ENCODE results near the gene KRTAP5-3. TPM values are rescaled to one million over a fixed set of nuclear protein-coding genes. Genes with fewer than 3 reads are reported as not detected.

Gene KRTAP5-3
- total RNA-seq, 1 donor from 2014 or later, result not detected

DNA sequence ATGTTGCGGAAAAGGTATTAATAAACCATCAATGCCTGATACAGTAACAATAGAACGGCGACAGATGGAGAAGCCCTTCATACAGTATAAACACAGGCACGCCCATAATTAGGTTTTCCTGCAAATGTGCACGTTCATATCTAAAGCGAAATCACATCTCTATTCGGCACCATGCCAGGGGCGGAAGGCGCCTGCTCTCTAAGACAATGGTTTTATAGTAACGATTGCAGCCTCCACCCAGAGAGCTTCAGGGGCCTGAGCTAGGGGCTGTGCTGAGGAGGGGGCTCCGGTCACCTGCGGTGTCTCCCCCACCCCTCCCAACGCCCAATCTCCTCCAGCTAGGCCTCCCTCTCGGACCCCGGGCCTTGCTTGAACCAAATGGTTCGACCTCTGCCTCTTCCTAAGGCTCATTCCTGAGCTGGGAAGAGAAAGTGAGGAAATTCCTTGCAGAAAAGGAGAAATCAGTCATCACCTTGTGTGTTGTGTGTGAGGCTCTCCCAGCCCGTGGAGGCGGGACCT lies 30.9 kb upstream of the KRTAP5-3 start:
- TF ChIP-seq, protein P1, sequence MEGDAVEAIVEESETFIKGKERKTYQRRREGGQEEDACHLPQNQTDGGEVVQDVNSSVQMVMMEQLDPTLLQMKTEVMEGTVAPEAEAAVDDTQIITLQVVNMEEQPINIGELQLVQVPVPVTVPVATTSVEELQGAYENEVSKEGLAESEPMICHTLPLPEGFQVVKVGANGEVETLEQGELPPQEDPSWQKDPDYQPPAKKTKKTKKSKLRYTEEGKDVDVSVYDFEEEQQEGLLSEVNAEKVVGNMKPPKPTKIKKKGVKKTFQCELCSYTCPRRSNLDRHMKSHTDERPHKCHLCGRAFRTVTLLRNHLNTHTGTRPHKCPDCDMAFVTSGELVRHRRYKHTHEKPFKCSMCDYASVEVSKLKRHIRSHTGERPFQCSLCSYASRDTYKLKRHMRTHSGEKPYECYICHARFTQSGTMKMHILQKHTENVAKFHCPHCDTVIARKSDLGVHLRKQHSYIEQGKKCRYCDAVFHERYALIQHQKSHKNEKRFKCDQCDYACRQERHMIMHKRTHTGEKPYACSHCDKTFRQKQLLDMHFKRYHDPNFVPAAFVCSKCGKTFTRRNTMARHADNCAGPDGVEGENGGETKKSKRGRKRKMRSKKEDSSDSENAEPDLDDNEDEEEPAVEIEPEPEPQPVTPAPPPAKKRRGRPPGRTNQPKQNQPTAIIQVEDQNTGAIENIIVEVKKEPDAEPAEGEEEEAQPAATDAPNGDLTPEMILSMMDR (IDR thresholded peaks at IDR 0.05), result no peak
- TF ChIP-seq EZH2 (IDR thresholded peaks at IDR 0.05) (no peak), EZH2phosphoT487 (IDR thresholded peaks at IDR 0.05) (no peak)
- Mint-ChIP-seq H3K27me3 (ENCODE audit: insufficient read depth, low read depth) (peaks cover 9% of the 10 kb centered on the region), H3K36me3 (no peaks in the 10 kb centered on the region), H3K9me3 (no peaks in the 10 kb centered on the region), H3K4me3 (no peak overlapping the region), H3K27ac (no peak overlapping the region), H3K4me1 (peaks cover 7% of the 10 kb centered on the region)
- DNase-seq (ENCODE audit: low spot score), result no peak
- Histone ChIP-seq H2AFZ (replicated peaks) (no peak overlapping the region), H3K9me3 (ENCODE audit: low read depth) (no peaks in the 10 kb centered on the region), H3K79me2 (ENCODE audit: low read depth) (no peaks in the 10 kb centered on the region), H3K27ac (no peak overlapping the region), H3K4me1 (no peaks in the 10 kb centered on the region), H3K4me2 (no peak overlapping the region), H4K20me1 (ENCODE audit: low read depth) (no peaks in the 10 kb centered on the region), H3K36me3 (no peaks in the 10 kb centered on the region), H3K4me3 (no peak overlapping the region), H3K27me3 (peaks cover 4% of the 10 kb centered on the region), H3K9ac (no peak overlapping the region), H3F3A (ENCODE audit: low read depth) (no peaks in the 10 kb centered on the region)

DNA sequence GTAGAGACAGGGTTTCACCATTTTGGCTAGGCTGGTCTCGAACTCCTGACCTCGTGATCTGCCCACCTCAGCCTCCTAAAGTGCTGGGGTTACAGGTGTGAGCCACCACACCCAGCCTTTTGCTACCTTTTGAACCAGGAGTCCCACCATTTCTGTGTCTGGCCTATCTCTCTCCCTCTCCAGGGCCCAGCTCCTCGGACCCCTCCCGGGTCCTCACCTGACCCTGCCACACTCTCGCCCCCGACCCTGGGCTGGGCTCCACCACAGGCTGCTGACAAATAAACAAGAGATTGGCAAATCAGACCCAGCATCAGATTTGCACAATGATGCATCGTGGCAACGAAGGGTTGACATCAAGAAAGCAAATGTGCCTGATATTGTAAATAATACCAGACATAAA lies 30.1 kb upstream of the KRTAP5-3 start:
- no peak overlapping the region for H3K27ac ChIP-seq
- no peak overlapping the region for H3K9ac ChIP-seq
- H3K27me3 ChIP-seq, result peaks cover 4% of the 10 kb centered on the region
- no peaks in the 10 kb centered on the region for H3K79me2 ChIP-seq (ENCODE audit: low read depth)
- no peaks in the 10 kb centered on the region for H3K9me3 Mint-ChIP-seq
- TF ChIP-seq EZH2phosphoT487 (IDR thresholded peaks at IDR 0.05), result no peak
- TF ChIP-seq, protein P1 (IDR thresholded peaks at IDR 0.05), result no peak
- no peak for TF ChIP-seq EZH2 (IDR thresholded peaks at IDR 0.05)
- no peak overlapping the region for H3K4me3 Mint-ChIP-seq
- no peak overlapping the region for H2AFZ ChIP-seq (replicated peaks)
- no peak for DNase-seq (ENCODE audit: low spot score)
- H3K36me3 ChIP-seq, result no peaks in the 10 kb centered on the region
- H3K27me3 Mint-ChIP-seq (ENCODE audit: insufficient read depth, low read depth), result peaks cover 8% of the 10 kb centered on the region
- no peaks in the 10 kb centered on the region for H4K20me1 ChIP-seq (ENCODE audit: low read depth)
- H3K9me3 ChIP-seq (ENCODE audit: low read depth), result no peaks in the 10 kb centered on the region
- no peaks in the 10 kb centered on the region for H3K4me1 ChIP-seq
- peaks cover 7% of the 10 kb centered on the region for H3K4me1 Mint-ChIP-seq
- no peaks in the 10 kb centered on the region for H3F3A ChIP-seq (ENCODE audit: low read depth)
- no peak overlapping the region for H3K27ac Mint-ChIP-seq
- no peaks in the 10 kb centered on the region for H3K36me3 Mint-ChIP-seq
- no peak overlapping the region for H3K4me3 ChIP-seq
- no peak overlapping the region for H3K4me2 ChIP-seq

DNA sequence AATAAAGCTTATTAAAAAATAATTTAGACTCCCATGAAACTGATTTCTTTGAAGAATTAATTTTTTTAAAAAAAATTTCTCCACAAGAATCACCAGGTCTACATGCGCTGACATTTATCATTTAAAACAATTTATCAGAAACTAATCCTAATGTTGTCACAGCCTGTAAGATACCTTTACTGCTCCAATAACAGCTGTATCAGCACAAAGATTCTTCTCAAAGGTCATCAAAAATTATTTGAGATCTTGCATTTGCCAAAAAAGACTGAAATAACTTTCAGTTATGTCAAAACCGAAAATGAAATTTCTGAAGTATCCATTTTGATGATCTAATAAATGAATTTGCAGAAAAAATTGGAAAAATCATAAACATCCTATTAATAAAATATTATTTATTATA lies 29.4 kb upstream of the KRTAP5-3 start:
- H3K27ac Mint-ChIP-seq, result no peak overlapping the region
- H3K4me2 ChIP-seq, result no peak overlapping the region
- no peaks in the 10 kb centered on the region for H4K20me1 ChIP-seq (ENCODE audit: low read depth)
- H3K4me3 ChIP-seq, result no peak overlapping the region
- no peak for DNase-seq (ENCODE audit: low spot score)
- TF ChIP-seq EZH2 (IDR thresholded peaks at IDR 0.05), result no peak
- TF ChIP-seq, protein P1 (IDR thresholded peaks at IDR 0.05), result no peak
- no peak for TF ChIP-seq EZH2phosphoT487 (IDR thresholded peaks at IDR 0.05)
- H3K9ac ChIP-seq, result no peak overlapping the region
- no peaks in the 10 kb centered on the region for H3K9me3 Mint-ChIP-seq
- H3K27me3 Mint-ChIP-seq (ENCODE audit: insufficient read depth, low read depth), result peaks cover 8% of the 10 kb centered on the region
- no peaks in the 10 kb centered on the region for H3K36me3 ChIP-seq
- peaks cover 6% of the 10 kb centered on the region for H3K27me3 ChIP-seq
- H3K36me3 Mint-ChIP-seq, result no peaks in the 10 kb centered on the region
- no peak overlapping the region for H3K4me3 Mint-ChIP-seq
- no peak overlapping the region for H3K27ac ChIP-seq
- no peaks in the 10 kb centered on the region for H3K79me2 ChIP-seq (ENCODE audit: low read depth)
- H3K4me1 Mint-ChIP-seq, result peaks cover 10% of the 10 kb centered on the region
- H3K4me1 ChIP-seq, result no peaks in the 10 kb centered on the region
- no peak overlapping the region for H2AFZ ChIP-seq (replicated peaks)
- H3F3A ChIP-seq (ENCODE audit: low read depth), result no peaks in the 10 kb centered on the region
- no peaks in the 10 kb centered on the region for H3K9me3 ChIP-seq (ENCODE audit: low read depth)
